CD4-positive, alpha-beta T cell (primary cell): ENCODE data around the gene B3GALT6. TPM values are rescaled to one million over a fixed set of nuclear protein-coding genes. Genes with fewer than 3 reads are reported as not detected.

Experiments used
- ATAC-seq: fragments of 200-7000 bp; cut with Tn5 transposase; one replicate; pipeline ENCODE4 v1.10.0; 2022; ENCODE audit warnings: mild to moderate bottlenecking; ENCODE audit not compliant: poor library complexity
- CTCF ChIA-PET: fragments of 350-600 bp; sonication (Branson Sonifier 250); formaldehyde crosslinking; loops from one replicate; lab custom pipeline; 2021; ENCODE audit warnings: antibody characterized with exemption, inconsistent platforms; lab: Charles Lee
- POLR2A ChIA-PET: fragments of 350-600 bp; sonication (Branson Sonifier 250); formaldehyde crosslinking; loops from one replicate; lab custom pipeline; 2021; ENCODE audit warnings: antibody characterized with exemption, inconsistent platforms; lab: Charles Lee
- DNase-seq, 14 experiments: peaks; one replicate each; pipeline ENCODE4 v3.0.0-alpha.2; 2013 to 2020; ENCODE audit warnings: mixed read lengths in 2 of 14
- H3K27ac ChIP-seq, 2 donors: one replicate each; pipeline versions ENCODE4 v1.5.1 to v1.7.0; 2013; ENCODE audit warnings: low read length in 2 of 2, low read depth in 1 of 2, mild to moderate bottlenecking in 1 of 2
- H3K27me3 ChIP-seq, 2 experiments: 1 replicate in 1 of 2; 2 replicates in 1 of 2; pipeline versions ENCODE4 v1.6.1 to v1.7.0; 2013; ENCODE audit warnings: low read length in 2 of 2, control low read depth in 1 of 2, mild to moderate bottlenecking in 1 of 2, moderate library complexity in 1 of 2; ENCODE audit not compliant: insufficient read depth in 2 of 2, control insufficient read depth in 1 of 2
- H3K36me3 ChIP-seq: one replicate; pipeline ENCODE4 v1.6.1; 2013; ENCODE audit warnings: low read length, control low read depth; ENCODE audit not compliant: insufficient read depth
- H3K4me1 ChIP-seq: one replicate; pipeline ENCODE4 v1.6.1; 2013; ENCODE audit warnings: low read length, control low read depth; ENCODE audit not compliant: insufficient read depth
- H3K4me3 ChIP-seq: one replicate; pipeline ENCODE4 v1.5.1; 2013; ENCODE audit warnings: mild to moderate bottlenecking, low read length, moderate library complexity
- H3K9me3 ChIP-seq, 2 experiments: 1 replicate in 1 of 2; 2 replicates in 1 of 2; pipeline versions ENCODE4 v1.6.1 to v1.7.0; 2013; ENCODE audit warnings: low read length in 2 of 2, mild to moderate bottlenecking in 2 of 2, control low read depth in 1 of 2, moderate library complexity in 1 of 2; ENCODE audit not compliant: control insufficient read depth in 1 of 2, insufficient read depth in 1 of 2
- H3K27ac Mint-ChIP-seq: one replicate; pipeline ENCODE4 v1.8.0; 2020; ENCODE audit warnings: mixed read lengths
- H3K27me3 Mint-ChIP-seq: one replicate; pipeline ENCODE4 v1.8.0; 2021; ENCODE audit warnings: mixed read lengths
- H3K36me3 Mint-ChIP-seq: one replicate; pipeline ENCODE4 v1.8.0; 2021; ENCODE audit warnings: low read depth, mixed read lengths
- H3K4me1 Mint-ChIP-seq: one replicate; pipeline ENCODE4 v1.8.0; 2021; ENCODE audit warnings: low read depth, mixed read lengths
- H3K4me3 Mint-ChIP-seq: one replicate; pipeline ENCODE4 v1.8.0; 2020; ENCODE audit warnings: mild to moderate bottlenecking, mixed read lengths
- H3K9me3 Mint-ChIP-seq: one replicate; pipeline ENCODE4 v1.8.0; 2020; ENCODE audit warnings: mixed read lengths
- CTCF ChIP-seq: fragments of 200-600 bp; IDR thresholded peaks from one replicate; pipeline ENCODE4 v1.8.0; 2022; ENCODE audit warnings: antibody characterized with exemption, mild to moderate bottlenecking
- intact Hi-C, 2 experiments: fragments of 100-400 bp; cut with DNase I in 1 of 2; cut with micrococcal nuclease in 1 of 2; formaldehyde crosslinking; loops; one replicate each; pipeline versions ENCODE4 v1.15.1 to v1.9.0; 2023 to 2025; cut with DNase I, micrococcal nuclease
- total RNA-seq, 174 experiments: library from RNA in 2 of 174; stranded (reverse) in 2 of 174; gene quantifications; one replicate each; pipeline ENCODE4 v1.2.3 and lab custom pipeline; 2021 to 2026

B3GALT6 gene
- total RNA-seq, 2 experiments from 2014 or later: 4.9 to 5.1 TPM

GRCh38 chr1:1255078-1255477, 23.0 kb downstream of the B3GALT6 start:
- no peak for ATAC-seq

GRCh38 chr1:1255611-1256010, 23.6 kb downstream of the B3GALT6 start:
- Mint-ChIP-seq H3K36me3 (peaks cover 49% of the 10 kb centered on the region), H3K27me3 (no peaks in the 10 kb centered on the region), H3K4me3 (no peak overlapping the region), H3K4me1 (peaks cover 6% of the 10 kb centered on the region), H3K27ac (no peak overlapping the region), H3K9me3 (no peaks in the 10 kb centered on the region)
- DNase-seq (no peak), ATAC-seq (no peak)
- Histone ChIP-seq H3K36me3 (peaks cover 52% of the 10 kb centered on the region), H3K27me3 (no peaks in the 10 kb centered on the region), H3K9me3 (no peaks in the 10 kb centered on the region), H3K4me3 (no peak overlapping the region), H3K27ac (no peak overlapping the region), H3K4me1 (peaks cover 17% of the 10 kb centered on the region)
- intact Hi-C loops: no loop called here
- POLR2A ChIA-PET: interaction anchor here (1.3 kb wide), 1 partner anchor 18 kb away, joined by 3 read pairs; the partner anchor contains the start of gene UBE2J2
- CTCF ChIA-PET: no interaction called here
- no peak for TF ChIP-seq CTCF

More at GRCh38 chr1:1255078-1255477, 23.0 kb downstream of the B3GALT6 start:
- TF ChIP-seq CTCF: no peak
- Histone ChIP-seq H3K4me1 (peaks cover 16% of the 10 kb centered on the region), H3K9me3 (no peaks in the 10 kb centered on the region), H3K36me3 (peaks cover 48% of the 10 kb centered on the region), H3K27ac (no peak overlapping the region), H3K4me3 (no peak overlapping the region), H3K27me3 (no peaks in the 10 kb centered on the region)
- intact Hi-C loops: no loop called here
- no peaks in the 10 kb centered on the region for H3K9me3 Mint-ChIP-seq
- no peak for DNase-seq
- ChIA-PET CTCF (no interaction called here), POLR2A (interaction anchor here (1.3 kb wide), 1 partner anchor 19 kb away, joined by 3 read pairs; the partner anchor contains the start of gene UBE2J2)
- peaks cover 44% of the 10 kb centered on the region for H3K36me3 Mint-ChIP-seq
- H3K4me3 Mint-ChIP-seq: no peak overlapping the region
- no peaks in the 10 kb centered on the region for H3K27me3 Mint-ChIP-seq
- H3K4me1 Mint-ChIP-seq: peaks cover 4% of the 10 kb centered on the region
- no peak overlapping the region for H3K27ac Mint-ChIP-seq

- Histone ChIP-seq H3K27me3 (no peaks in the 10 kb centered on the region), H3K4me1 (peaks cover 18% of the 10 kb centered on the region), H3K27ac (no peak overlapping the region), H3K9me3 (no peaks in the 10 kb centered on the region), H3K36me3 (peaks cover 62% of the 10 kb centered on the region), H3K4me3 (no peak overlapping the region)
- CTCF ChIA-PET: no interaction called here
- Mint-ChIP-seq H3K4me1 (peaks cover 13% of the 10 kb centered on the region), H3K36me3 (peaks cover 56% of the 10 kb centered on the region), H3K27me3 (no peaks in the 10 kb centered on the region), H3K27ac (no peak overlapping the region), H3K9me3 (no peaks in the 10 kb centered on the region), H3K4me3 (no peak overlapping the region)
- ATAC-seq: no peak
- DNase-seq: peak in 1 of 14 experiments; percentile 27
- POLR2A ChIA-PET: no interaction called here
- intact Hi-C loops: no loop called here
- no peak for TF ChIP-seq CTCF
Observed at GRCh38 chr1:1256956-1257871, 25.2 kb downstream of the B3GALT6 start.
